ENCODE results near the gene RBM45. TPM values are rescaled to one million over a fixed set of nuclear protein-coding genes. Genes with fewer than 3 reads are reported as not detected.

Gene RBM45
- total and polyA plus RNA-seq, 4 experiments from 2014 or later = 11.9 to 28.0 (median 18.1) TPM

GRCh38 chr2:178082408-178083045, 29.7 kb upstream of the RBM45 start:
- POLR2A ChIA-PET (ENCODE audit: partially characterized antibody) = no interaction called here
- H3K4me1 Mint-ChIP-seq = no peaks in the 10 kb centered on the region
- H3K27me3 ChIP-seq (ENCODE audit: insufficient read depth, low read length) = no peaks in the 10 kb centered on the region
- peaks cover 10 to 18% of the 10 kb centered on the region in 2 donors for H3K27me3 Mint-ChIP-seq
- no peaks in the 10 kb centered on the region for H3K36me3 Mint-ChIP-seq
- H3K36me3 ChIP-seq (ENCODE audit: insufficient read depth, low read length) = no peaks in the 10 kb centered on the region
- H3K27ac Mint-ChIP-seq = no peak overlapping the region
- no peaks in the 10 kb centered on the region for H3K9me3 ChIP-seq (ENCODE audit: control insufficient read depth in 1 of 2, low read length in 2 of 2)
- H3K27ac ChIP-seq (ENCODE audit: low read depth, low read length) = no peak overlapping the region
- H3K4me3 Mint-ChIP-seq = no peak overlapping the region
- H3K4me3 ChIP-seq (ENCODE audit: low read length in 2 of 2) = no peak overlapping the region
- intact Hi-C loops (cut with micrococcal nuclease) = no loop called here
- no peaks in the 10 kb centered on the region for H3K4me1 ChIP-seq (ENCODE audit: insufficient read depth, low read length)
- CTCF ChIA-PET (ENCODE audit: partially characterized antibody) = no interaction called here
- H3K9me3 Mint-ChIP-seq = peaks cover 0 to 5% (median 3%) of the 10 kb centered on the region in 8 donors
- no peak for DNase-seq

DNA sequence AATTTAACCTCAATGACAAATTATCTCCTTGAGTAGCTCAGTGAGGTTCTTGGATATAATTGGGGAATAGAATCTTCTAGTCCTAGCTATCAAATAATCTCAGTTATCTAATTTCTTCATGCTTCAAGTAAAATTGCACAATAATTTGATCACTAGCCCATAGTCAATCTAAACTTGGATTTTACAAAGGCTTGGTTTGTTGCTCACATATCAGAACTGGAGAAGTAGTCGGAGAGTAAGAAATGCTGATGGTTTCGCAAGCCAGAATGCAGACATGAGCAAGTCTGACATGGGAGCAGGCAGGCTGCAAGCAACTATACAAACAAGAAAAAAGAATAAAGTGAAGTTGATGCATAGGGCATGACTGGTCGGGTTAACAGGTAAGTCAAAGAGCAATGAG, 28.0 kb upstream of the RBM45 start:
- Histone ChIP-seq H3K27ac (ENCODE audit: low read depth, low read length) (no peak overlapping the region), H3K27me3 (ENCODE audit: insufficient read depth, low read length) (no peaks in the 10 kb centered on the region), H3K4me1 (ENCODE audit: insufficient read depth, low read length) (no peaks in the 10 kb centered on the region), H3K36me3 (ENCODE audit: insufficient read depth, low read length) (no peaks in the 10 kb centered on the region), H3K9me3 (ENCODE audit: control insufficient read depth in 1 of 2, low read length in 2 of 2) (no peaks in the 10 kb centered on the region), H3K4me3 (ENCODE audit: low read length in 2 of 2) (no peak overlapping the region)
- intact Hi-C loops (cut with micrococcal nuclease) = no loop called here
- Mint-ChIP-seq H3K27ac (no peak overlapping the region), H3K36me3 (no peaks in the 10 kb centered on the region), H3K27me3 (peaks cover 6 to 17% of the 10 kb centered on the region in 2 donors), H3K4me1 (no peaks in the 10 kb centered on the region), H3K4me3 (no peak overlapping the region), H3K9me3 (peaks cover 0 to 4% (median 1%) of the 10 kb centered on the region in 8 donors)
- CTCF ChIA-PET (ENCODE audit: partially characterized antibody) = interaction anchor here (1.1 kb wide), 1 partner anchor 11 kb away, joined by 3 read pairs; no protein-coding TSS in a partner anchor
- POLR2A ChIA-PET (ENCODE audit: partially characterized antibody) = no interaction called here
- DNase-seq = no peak

DNA sequence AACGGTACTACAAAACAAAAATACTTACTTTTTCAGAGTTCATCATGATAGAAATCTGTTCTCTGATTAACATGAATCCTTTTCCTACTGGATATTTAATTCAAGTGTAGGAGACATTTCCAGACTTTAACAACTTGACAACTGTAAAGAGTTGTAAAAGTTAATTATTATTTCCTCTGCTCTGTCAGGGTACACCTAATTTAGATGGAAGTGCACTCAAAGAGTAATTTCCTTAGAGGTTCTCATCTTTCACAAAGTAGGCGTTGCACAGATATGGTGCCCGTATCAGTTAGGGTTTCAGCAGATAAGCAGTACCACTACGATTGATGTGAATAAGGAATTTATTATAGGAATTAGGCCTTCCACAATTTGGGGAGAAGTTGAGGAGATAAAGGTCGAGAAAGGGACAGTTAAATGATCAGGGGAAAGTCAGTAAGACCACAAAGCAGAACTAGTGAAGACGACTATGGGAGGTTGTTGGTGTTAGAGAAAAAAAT, 23.4 kb upstream of the RBM45 start:
- Histone ChIP-seq H3K9me3 (ENCODE audit: control insufficient read depth in 1 of 2, low read length in 2 of 2) (no peaks in the 10 kb centered on the region), H3K4me1 (ENCODE audit: insufficient read depth, low read length) (no peaks in the 10 kb centered on the region), H3K36me3 (ENCODE audit: insufficient read depth, low read length) (no peaks in the 10 kb centered on the region), H3K4me3 (ENCODE audit: low read length in 2 of 2) (no peak overlapping the region), H3K27ac (ENCODE audit: low read depth, low read length) (no peak overlapping the region), H3K27me3 (ENCODE audit: insufficient read depth, low read length) (no peaks in the 10 kb centered on the region)
- H3K4me3 Mint-ChIP-seq = no peak overlapping the region
- no peaks in the 10 kb centered on the region for H3K4me1 Mint-ChIP-seq
- H3K27me3 Mint-ChIP-seq = peaks cover 4 to 14% of the 10 kb centered on the region in 2 donors
- no peak overlapping the region for H3K27ac Mint-ChIP-seq
- peaks cover 0 to 2% (median 0%) of the 10 kb centered on the region in 8 donors for H3K9me3 Mint-ChIP-seq
- CTCF ChIA-PET (ENCODE audit: partially characterized antibody) = no interaction called here
- intact Hi-C loops (cut with micrococcal nuclease) = no loop called here
- POLR2A ChIA-PET (ENCODE audit: partially characterized antibody) = no interaction called here
- no peaks in the 10 kb centered on the region for H3K36me3 Mint-ChIP-seq
- no peak for DNase-seq

GRCh38 chr2:178093471-178093870, 18.8 kb upstream of the RBM45 start:
- no peaks in the 10 kb centered on the region for H3K36me3 Mint-ChIP-seq
- no peaks in the 10 kb centered on the region for H3K27me3 ChIP-seq (ENCODE audit: insufficient read depth, low read length)
- no peak overlapping the region for H3K27ac Mint-ChIP-seq
- peaks cover 2 to 3% of the 10 kb centered on the region in 2 donors for H3K27me3 Mint-ChIP-seq
- ChIA-PET CTCF (ENCODE audit: partially characterized antibody) (interaction anchor here (1.2 kb wide), 1 partner anchor 18 kb away, joined by 3 read pairs; no protein-coding TSS in a partner anchor), POLR2A (ENCODE audit: partially characterized antibody) (no interaction called here)
- H3K4me3 Mint-ChIP-seq = no peak overlapping the region
- DNase-seq = no peak
- H3K9me3 Mint-ChIP-seq = peaks cover 0 to 4% (median 0%) of the 10 kb centered on the region in 8 donors
- no peaks in the 10 kb centered on the region for H3K4me1 Mint-ChIP-seq
- no peak overlapping the region for H3K27ac ChIP-seq (ENCODE audit: low read depth, low read length)
- H3K4me3 ChIP-seq (ENCODE audit: low read length in 2 of 2) = no peak overlapping the region
- no peaks in the 10 kb centered on the region for H3K36me3 ChIP-seq (ENCODE audit: insufficient read depth, low read length)
- no peaks in the 10 kb centered on the region for H3K9me3 ChIP-seq (ENCODE audit: control insufficient read depth in 1 of 2, low read length in 2 of 2)
- H3K4me1 ChIP-seq (ENCODE audit: insufficient read depth, low read length) = no peaks in the 10 kb centered on the region
- intact Hi-C loops (cut with micrococcal nuclease) = no loop called here

DNA sequence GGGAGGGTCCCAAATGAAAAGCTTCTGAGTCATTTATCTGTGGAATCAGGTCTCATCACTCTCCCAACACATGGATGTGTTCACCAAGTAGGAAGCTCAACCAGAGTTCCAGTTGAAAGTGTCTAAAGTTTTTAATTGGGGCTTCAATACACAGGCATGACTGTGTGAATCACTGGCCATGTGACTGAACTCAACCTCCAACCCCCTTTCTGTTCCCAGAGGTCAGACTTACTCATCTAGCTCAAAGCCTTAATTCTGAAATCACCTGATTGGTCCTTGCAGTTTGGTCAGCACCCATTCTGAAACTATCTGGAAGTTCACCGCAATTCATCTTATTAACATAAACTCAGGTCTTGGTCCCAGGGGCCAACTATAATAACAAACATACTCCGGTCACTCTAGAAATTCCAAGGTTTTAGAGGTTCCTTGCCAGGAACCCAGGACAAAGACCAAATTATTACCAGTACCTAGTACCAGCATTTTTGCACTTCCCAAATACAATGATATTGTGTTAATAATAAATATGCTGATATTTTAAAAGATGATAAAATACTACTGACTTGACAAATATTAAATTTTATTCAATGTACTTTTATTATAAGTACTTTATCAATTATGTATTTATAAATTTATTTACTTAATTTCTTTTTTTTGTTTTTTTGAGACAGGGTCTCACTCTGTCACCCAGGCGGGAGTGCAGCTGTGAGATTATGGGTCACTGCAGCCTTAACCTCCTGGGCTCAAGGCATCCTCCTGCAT, 10.7 kb upstream of the RBM45 start:
- DNase-seq = no peak
- POLR2A ChIA-PET (ENCODE audit: partially characterized antibody) = no interaction called here
- H3K4me1 ChIP-seq (ENCODE audit: insufficient read depth, low read length) = no peaks in the 10 kb centered on the region
- H3K4me3 Mint-ChIP-seq = no peak overlapping the region
- H3K27ac Mint-ChIP-seq = no peak overlapping the region
- H3K4me1 Mint-ChIP-seq = no peaks in the 10 kb centered on the region
- no peaks in the 10 kb centered on the region for H3K9me3 ChIP-seq (ENCODE audit: control insufficient read depth in 1 of 2, low read length in 2 of 2)
- H3K36me3 Mint-ChIP-seq = no peaks in the 10 kb centered on the region
- intact Hi-C loops (cut with micrococcal nuclease) = no loop called here
- H3K27ac ChIP-seq (ENCODE audit: low read depth, low read length) = no peak overlapping the region
- peaks cover 0 to 2% of the 10 kb centered on the region in 2 donors for H3K27me3 Mint-ChIP-seq
- H3K4me3 ChIP-seq (ENCODE audit: low read length in 2 of 2) = no peak overlapping the region
- no peaks in the 10 kb centered on the region for H3K36me3 ChIP-seq (ENCODE audit: insufficient read depth, low read length)
- no peaks in the 10 kb centered on the region for H3K27me3 ChIP-seq (ENCODE audit: insufficient read depth, low read length)
- CTCF ChIA-PET (ENCODE audit: partially characterized antibody) = interaction anchor here (0.8 to 3.9 kb wide), 2 partner anchors 11 to 15 kb away, joined by 3 to 29 read pairs; partner anchors contain the start of gene RBM45
- peaks cover 0 to 2% (median 0%) of the 10 kb centered on the region in 8 donors for H3K9me3 Mint-ChIP-seq

GRCh38 chr2:178105566-178105965, 6.7 kb upstream of the RBM45 start:
- H3K4me1 Mint-ChIP-seq = peaks cover 2 to 4% (median 3%) of the 10 kb centered on the region in 4 donors
- H3K27ac Mint-ChIP-seq = no peak overlapping the region
- no peaks in the 10 kb centered on the region for H3K36me3 Mint-ChIP-seq
- Histone ChIP-seq H3K4me1 (ENCODE audit: insufficient read depth, low read length) (no peaks in the 10 kb centered on the region), H3K9me3 (ENCODE audit: control insufficient read depth in 1 of 2, low read length in 2 of 2) (no peaks in the 10 kb centered on the region), H3K27ac (ENCODE audit: low read depth, low read length) (no peak overlapping the region), H3K36me3 (ENCODE audit: insufficient read depth, low read length) (no peaks in the 10 kb centered on the region), H3K4me3 (ENCODE audit: low read length in 2 of 2) (no peak overlapping the region), H3K27me3 (ENCODE audit: insufficient read depth, low read length) (no peaks in the 10 kb centered on the region)
- no peaks in the 10 kb centered on the region for H3K9me3 Mint-ChIP-seq
- ChIA-PET POLR2A (ENCODE audit: partially characterized antibody) (no interaction called here), CTCF (ENCODE audit: partially characterized antibody) (interaction anchor here (1.0 kb wide), 1 partner anchor 309 kb away, joined by 3 read pairs; no protein-coding TSS in a partner anchor)
- no peaks in the 10 kb centered on the region for H3K27me3 Mint-ChIP-seq
- no peak for DNase-seq
- no peak overlapping the region for H3K4me3 Mint-ChIP-seq
- intact Hi-C loops (cut with micrococcal nuclease) = no loop called here

- H3K4me1 ChIP-seq (ENCODE audit: insufficient read depth, low read length) = no peaks in the 10 kb centered on the region
- no peaks in the 10 kb centered on the region for H3K27me3 ChIP-seq (ENCODE audit: insufficient read depth, low read length)
- H3K9me3 ChIP-seq (ENCODE audit: control insufficient read depth in 1 of 2, low read length in 2 of 2) = no peaks in the 10 kb centered on the region
- Mint-ChIP-seq H3K4me1 (peaks cover 2 to 4% (median 3%) of the 10 kb centered on the region in 4 donors), H3K36me3 (no peaks in the 10 kb centered on the region), H3K9me3 (no peaks in the 10 kb centered on the region), H3K27me3 (no peaks in the 10 kb centered on the region), H3K4me3 (no peak overlapping the region), H3K27ac (no peak overlapping the region)
- H3K27ac ChIP-seq (ENCODE audit: low read depth, low read length) = no peak overlapping the region
- no peak overlapping the region for H3K4me3 ChIP-seq (ENCODE audit: low read length in 2 of 2)
- H3K36me3 ChIP-seq (ENCODE audit: insufficient read depth, low read length) = no peaks in the 10 kb centered on the region
- no peak for DNase-seq
- CTCF ChIA-PET (ENCODE audit: partially characterized antibody) = interaction anchor here (1.0 kb wide), 1 partner anchor 309 kb away, joined by 3 read pairs; no protein-coding TSS in a partner anchor
- intact Hi-C loops (cut with micrococcal nuclease) = no loop called here
- POLR2A ChIA-PET (ENCODE audit: partially characterized antibody) = no interaction called here
Measured at GRCh38 chr2:178106053-178106452, 6.2 kb upstream of the RBM45 start.
